COLO668 (cell line): ENCODE data around the gene CEBPZ.

ENCODE experiments used
- DNase-seq: peaks from one replicate; lab custom pipeline; 2025; ENCODE audit not compliant: unreplicated experiment; lab: John Stamatoyannopoulos, UW

Gene CEBPZ

GRCh38 chr2:37181726-37182684 lies 49.4 kb downstream of the CEBPZ start:
- DNase-seq: no peak

GRCh38 chr2:37180640-37181039 lies 50.8 kb downstream of the CEBPZ start:
- DNase-seq: no peak

- no peak for DNase-seq
Observed at GRCh38 chr2:37180006-37180639, 51.3 kb downstream of the CEBPZ start.

GRCh38 chr2:37173741-37174140 lies 57.7 kb downstream of the CEBPZ start:
- DNase-seq: no peak

GRCh38 chr2:37171624-37171950 lies 59.8 kb downstream of the CEBPZ start:
- DNase-seq: no peak

GRCh38 chr2:37168217-37168981 lies 63.0 kb downstream of the CEBPZ start:
- peak; percentile 4 for DNase-seq

- DNase-seq: no peak
Observed at GRCh38 chr2:37167636-37168180, 63.7 kb downstream of the CEBPZ start.

GRCh38 chr2:37164757-37165156 lies 66.6 kb downstream of the CEBPZ start:
- DNase-seq: no peak

GRCh38 chr2:37156857-37157714 lies 74.3 kb downstream of the CEBPZ start, which contains the start of gene EIF2AK2:
Gene EIF2AK2, minus strand, starts transcription at chr2:37156980. Its CDS starts 9,174 bp downstream, at chr2:37147806.
- DNase-seq: peak; percentile 86

- peak; percentile 58 for DNase-seq
Observed at GRCh38 chr2:37156071-37156856, 75.1 kb downstream of the CEBPZ start.

GRCh38 chr2:37154785-37155184 lies 76.6 kb downstream of the CEBPZ start:
- no peak for DNase-seq

- no peak for DNase-seq
Observed at GRCh38 chr2:37153224-37153623, 78.2 kb downstream of the CEBPZ start.
